ENCODE results near the gene FAM171A1.

The FAM171A1 gene

GRCh38 chr10:15374156-15374555 is 3.1 kb upstream of the FAM171A1 start:
- H3K14ac ChIP-seq (ENCODE audit: low read length): no peak overlapping the region
- H4K12ac ChIP-seq (ENCODE audit: low read depth, low read length): no peak overlapping the region
- H3K23ac ChIP-seq (ENCODE audit: low read length): no peak overlapping the region
- no peak overlapping the region for H3K9ac ChIP-seq (ENCODE audit: low read length)
- H3K18ac ChIP-seq (ENCODE audit: low read length): no peak overlapping the region
- no peak overlapping the region for H4K91ac ChIP-seq (ENCODE audit: low read depth, low read length)
- H3K4ac ChIP-seq (ENCODE audit: low read depth, low read length): no peak overlapping the region
- no peaks in the 10 kb centered on the region for H3K36me3 ChIP-seq (ENCODE audit: control insufficient read depth in 1 of 2, insufficient read depth in 2 of 2, low read length in 2 of 2)
- no peaks in the 10 kb centered on the region for H3K9me3 ChIP-seq (ENCODE audit: insufficient read depth, low read depth, low read length)
- WGBS (ENCODE audit: extremely low coverage, insufficient coverage, insufficient read length): no CpG with 5 or more reads among the region's 3 CpGs
- no peak overlapping the region for H2AFZ ChIP-seq (ENCODE audit: insufficient read depth, low read length, poor library complexity)
- no peak for DNase-seq
- H3K4me2 ChIP-seq (ENCODE audit: low read length): no peak overlapping the region
- H3K79me1 ChIP-seq (ENCODE audit: low read length): peaks cover 11% of the 10 kb centered on the region
- no peak overlapping the region for H2BK12ac ChIP-seq (ENCODE audit: low read length)
- H3K4me3 ChIP-seq (ENCODE audit: low read depth, low read length): no peak overlapping the region
- H2AK5ac ChIP-seq (ENCODE audit: low read length): no peak overlapping the region
- peaks cover 0 to 6% of the 10 kb centered on the region in 2 experiments for H3K4me1 ChIP-seq (ENCODE audit: control insufficient read depth in 1 of 2, insufficient read depth in 2 of 2, low read length in 2 of 2)
- peaks cover 10% of the 10 kb centered on the region for H3K79me2 ChIP-seq (ENCODE audit: control insufficient read depth, insufficient read depth, low read length, poor library complexity)
- H2BK120ac ChIP-seq (ENCODE audit: insufficient read depth, low read length, poor library complexity): no peak overlapping the region
- no peak overlapping the region for H2BK5ac ChIP-seq (ENCODE audit: low read depth, low read length, poor library complexity)
- no peaks in the 10 kb centered on the region for H3K27me3 ChIP-seq (ENCODE audit: insufficient read depth, low read length)
- no peak overlapping the region for H4K8ac ChIP-seq (ENCODE audit: low read depth, low read length)
- H3K27ac ChIP-seq (ENCODE audit: low read depth, low read length): no peak overlapping the region

- no CpG with 5 or more reads among the region's 2 CpGs for WGBS (ENCODE audit: extremely low coverage, insufficient coverage, insufficient read length)
- Histone ChIP-seq H3K4me1 (ENCODE audit: control insufficient read depth in 1 of 2, insufficient read depth in 2 of 2, low read length in 2 of 2) (peaks cover 0 to 8% of the 10 kb centered on the region in 2 experiments), H3K23ac (ENCODE audit: low read length) (no peak overlapping the region), H2BK120ac (ENCODE audit: insufficient read depth, low read length, poor library complexity) (no peak overlapping the region), H3K18ac (ENCODE audit: low read length) (no peak overlapping the region), H3K9me3 (ENCODE audit: insufficient read depth, low read depth, low read length) (no peaks in the 10 kb centered on the region), H2BK5ac (ENCODE audit: low read depth, low read length, poor library complexity) (no peak overlapping the region), H3K27ac (ENCODE audit: low read depth, low read length) (no peak overlapping the region), H3K36me3 (ENCODE audit: control insufficient read depth in 1 of 2, insufficient read depth in 2 of 2, low read length in 2 of 2) (no peaks in the 10 kb centered on the region), H3K9ac (ENCODE audit: low read length) (no peak overlapping the region), H2AFZ (ENCODE audit: insufficient read depth, low read length, poor library complexity) (no peak overlapping the region), H3K4me3 (ENCODE audit: low read depth, low read length) (no peak overlapping the region), H2BK12ac (ENCODE audit: low read length) (no peak overlapping the region), H4K12ac (ENCODE audit: low read depth, low read length) (no peak overlapping the region), H3K14ac (ENCODE audit: low read length) (no peak overlapping the region), H3K79me1 (ENCODE audit: low read length) (peaks cover 11% of the 10 kb centered on the region), H3K27me3 (ENCODE audit: insufficient read depth, low read length) (no peaks in the 10 kb centered on the region), H3K4me2 (ENCODE audit: low read length) (no peak overlapping the region), H3K79me2 (ENCODE audit: control insufficient read depth, insufficient read depth, low read length, poor library complexity) (peaks cover 10% of the 10 kb centered on the region), H3K4ac (ENCODE audit: low read depth, low read length) (no peak overlapping the region), H4K8ac (ENCODE audit: low read depth, low read length) (no peak overlapping the region), H4K91ac (ENCODE audit: low read depth, low read length) (no peak overlapping the region), H2AK5ac (ENCODE audit: low read length) (no peak overlapping the region)
- DNase-seq: no peak
Measured at GRCh38 chr10:15373199-15373598, 2.1 kb upstream of the FAM171A1 start.

DNA sequence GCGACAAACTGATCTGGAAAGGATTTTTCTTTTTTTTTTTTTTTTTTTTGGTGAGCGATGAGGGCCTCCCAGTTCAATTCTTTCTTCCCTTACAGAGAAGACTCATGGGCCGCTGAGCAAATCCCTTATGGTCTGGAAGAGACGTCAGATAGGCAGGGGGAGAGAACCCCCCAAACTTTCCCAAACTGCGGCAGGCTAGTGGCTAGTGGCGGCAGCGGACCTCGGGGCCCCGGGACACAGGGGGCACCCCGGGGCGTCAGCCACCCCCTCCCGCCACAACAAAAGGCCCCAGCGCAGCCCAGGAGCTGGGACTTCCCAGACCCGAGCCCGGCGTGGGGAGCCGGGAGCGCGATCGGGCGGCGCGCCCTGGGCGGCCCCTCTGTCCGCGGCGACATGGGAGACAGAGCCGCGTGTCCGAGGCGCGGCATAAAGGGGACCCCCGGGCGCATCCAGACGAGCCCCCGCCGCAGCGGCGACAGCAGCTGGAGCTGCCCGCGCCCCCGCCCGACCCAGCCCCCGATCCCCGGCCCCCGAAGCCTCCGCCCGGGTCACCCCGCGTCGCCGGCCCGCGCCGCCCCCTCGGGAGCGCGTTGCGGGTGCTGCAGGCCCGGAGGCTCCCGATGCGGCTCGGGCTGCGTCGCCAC is 755 bp downstream of the FAM171A1 start:
- Histone ChIP-seq H3K4ac (ENCODE audit: low read depth, low read length) (peak overlapping the region; percentile 52), H3K4me1 (ENCODE audit: control insufficient read depth in 1 of 2, insufficient read depth in 2 of 2, low read length in 2 of 2) (peaks cover 0 to 8% of the 10 kb centered on the region in 2 experiments)

DNA sequence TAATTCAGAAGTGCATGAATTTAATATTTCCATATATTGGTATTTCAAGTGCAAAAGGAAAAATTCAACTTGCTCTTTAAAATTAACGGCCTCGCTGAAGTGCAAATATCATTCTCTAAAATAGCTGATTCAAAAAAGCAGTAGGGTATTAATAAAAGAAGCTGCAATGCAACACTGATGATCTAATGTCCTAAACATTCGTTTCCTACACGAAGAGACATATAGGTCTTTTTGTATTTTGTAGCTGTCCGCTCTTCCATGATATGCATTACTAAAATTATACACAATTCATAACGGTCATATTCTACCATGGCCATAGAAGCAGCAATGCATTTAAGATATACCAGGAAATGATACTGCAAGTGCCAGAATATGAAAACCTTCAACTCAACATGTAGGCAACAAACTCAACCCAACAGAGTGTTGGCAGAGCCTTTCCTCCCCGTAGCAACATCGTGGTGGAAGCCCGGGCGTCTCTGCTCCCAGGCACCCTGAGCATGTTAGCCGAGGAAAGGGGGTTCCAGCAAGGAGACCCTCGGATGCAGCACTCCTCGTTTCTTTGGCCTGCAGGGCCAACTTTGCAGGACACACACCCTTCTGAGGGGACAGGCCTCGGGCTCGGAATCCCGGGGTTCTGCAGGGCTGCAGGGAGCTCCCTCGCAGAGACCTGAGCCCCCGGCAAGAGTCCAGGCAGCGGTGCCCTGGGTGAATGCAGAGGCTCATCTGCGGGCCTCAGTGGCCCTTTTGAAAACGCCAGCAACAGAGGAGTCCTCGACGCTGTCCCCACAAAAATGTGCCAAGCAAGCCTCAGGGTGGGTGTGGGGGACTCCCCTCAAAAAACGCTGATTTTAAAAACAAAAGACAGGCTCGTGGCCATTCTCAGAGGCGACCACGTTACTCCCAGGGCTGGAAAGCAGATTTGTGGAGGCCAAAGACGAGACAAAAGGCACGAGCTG is 1.6 kb downstream of the FAM171A1 start:
- H3K18ac ChIP-seq (ENCODE audit: low read length): no peak overlapping the region
- DNase-seq: no peak
- peak overlapping the region; percentile 0 for H3K4ac ChIP-seq (ENCODE audit: low read depth, low read length)
- peak overlapping the region; percentile 3 for H3K14ac ChIP-seq (ENCODE audit: low read length)
- no peak overlapping the region for H3K23ac ChIP-seq (ENCODE audit: low read length)
- peak overlapping the region; percentile 85 for H4K91ac ChIP-seq (ENCODE audit: low read depth, low read length)
- no peaks in the 10 kb centered on the region for H3K27me3 ChIP-seq (ENCODE audit: insufficient read depth, low read length)
- peaks cover 11% of the 10 kb centered on the region for H3K79me1 ChIP-seq (ENCODE audit: low read length)
- peak overlapping the region; percentile 16 for H2BK5ac ChIP-seq (ENCODE audit: low read depth, low read length, poor library complexity)
- no peaks in the 10 kb centered on the region for H3K9me3 ChIP-seq (ENCODE audit: insufficient read depth, low read depth, low read length)
- no peak overlapping the region for H4K12ac ChIP-seq (ENCODE audit: low read depth, low read length)
- H4K8ac ChIP-seq (ENCODE audit: low read depth, low read length): peak overlapping the region; percentile 70
- no peak overlapping the region for H2BK120ac ChIP-seq (ENCODE audit: insufficient read depth, low read length, poor library complexity)
- no peaks in the 10 kb centered on the region for H3K36me3 ChIP-seq (ENCODE audit: control insufficient read depth in 1 of 2, insufficient read depth in 2 of 2, low read length in 2 of 2)
- no peak overlapping the region for H3K27ac ChIP-seq (ENCODE audit: low read depth, low read length)
- peak overlapping the region; percentile 94 for H3K4me3 ChIP-seq (ENCODE audit: low read depth, low read length)
- no peak overlapping the region for H2BK12ac ChIP-seq (ENCODE audit: low read length)
- no peak overlapping the region for H2AK5ac ChIP-seq (ENCODE audit: low read length)
- peaks cover 10% of the 10 kb centered on the region for H3K79me2 ChIP-seq (ENCODE audit: control insufficient read depth, insufficient read depth, low read length, poor library complexity)
- H3K4me1 ChIP-seq (ENCODE audit: control insufficient read depth in 1 of 2, insufficient read depth in 2 of 2, low read length in 2 of 2): peaks cover 0 to 8% of the 10 kb centered on the region in 2 experiments
- H3K9ac ChIP-seq (ENCODE audit: low read length): peak overlapping the region; percentile 98
- H3K4me2 ChIP-seq (ENCODE audit: low read length): peak overlapping the region; percentile 62
- WGBS (ENCODE audit: extremely low coverage, insufficient coverage, insufficient read length): no CpG with 5 or more reads among the region's 29 CpGs
- peak overlapping the region; percentile 10 for H2AFZ ChIP-seq (ENCODE audit: insufficient read depth, low read length, poor library complexity)

More for the DNA sequence above, 755 bp downstream of the FAM171A1 start:
- Histone ChIP-seq H3K18ac (ENCODE audit: low read length) (peak overlapping the region; percentile 94), H3K4me2 (ENCODE audit: low read length) (peak overlapping the region; percentile 62), H3K36me3 (ENCODE audit: control insufficient read depth in 1 of 2, insufficient read depth in 2 of 2, low read length in 2 of 2) (no peaks in the 10 kb centered on the region), H3K27ac (ENCODE audit: low read depth, low read length) (peak overlapping the region; percentile 28), H3K9me3 (ENCODE audit: insufficient read depth, low read depth, low read length) (no peaks in the 10 kb centered on the region), H3K14ac (ENCODE audit: low read length) (peak overlapping the region; percentile 88), H3K79me2 (ENCODE audit: control insufficient read depth, insufficient read depth, low read length, poor library complexity) (peaks cover 10% of the 10 kb centered on the region), H2BK120ac (ENCODE audit: insufficient read depth, low read length, poor library complexity) (peak overlapping the region; percentile 81), H4K91ac (ENCODE audit: low read depth, low read length) (peak overlapping the region; percentile 85), H4K8ac (ENCODE audit: low read depth, low read length) (peak overlapping the region; percentile 84), H2AFZ (ENCODE audit: insufficient read depth, low read length, poor library complexity) (peak overlapping the region; percentile 86), H3K9ac (ENCODE audit: low read length) (peak overlapping the region; percentile 98), H3K4me3 (ENCODE audit: low read depth, low read length) (peak overlapping the region; percentile 94), H2BK12ac (ENCODE audit: low read length) (no peak overlapping the region), H4K12ac (ENCODE audit: low read depth, low read length) (peak overlapping the region; percentile 83), H3K79me1 (ENCODE audit: low read length) (peaks cover 11% of the 10 kb centered on the region), H3K27me3 (ENCODE audit: insufficient read depth, low read length) (no peaks in the 10 kb centered on the region), H3K23ac (ENCODE audit: low read length) (no peak overlapping the region), H2BK5ac (ENCODE audit: low read depth, low read length, poor library complexity) (peak overlapping the region; percentile 80), H2AK5ac (ENCODE audit: low read length) (peak overlapping the region; percentile 35)
- DNase-seq: no peak
- WGBS (ENCODE audit: extremely low coverage, insufficient coverage, insufficient read length): no CpG with 5 or more reads among the region's 65 CpGs

Data from trophoblast cell (in vitro differentiated cells and primary cell).